A549 (cell line): ENCODE measurements around the gene FUBP1.
A peak's percentile ranks its signal among the peaks of the same experiment; 100 is the strongest.

Experiments
- CBX2 ChIP-seq: fragments of 200-600 bp; sonication (generic); IDR thresholded peaks from 2 replicates; pipeline ENCODE4 v1.6.1; 2016; ENCODE audit warnings: low read depth, mild to moderate bottlenecking, borderline replicate concordance
- CBX8 ChIP-seq: fragments of 200-600 bp; sonication (generic); IDR thresholded peaks from 2 replicates; pipeline ENCODE4 v1.6.1; 2016
- CEBPB ChIP-seq, 2 experiments: fragments of >200 bp in 1 of 2; sonication (Bioruptor Twin) in 1 of 2; formaldehyde crosslinking in 1 of 2; IDR thresholded peaks; 2 replicates each; pipeline ENCODE4 v1.6.1; 2012 to 2016
- EHMT2 ChIP-seq: fragments of 200-600 bp; sonication (generic); IDR thresholded peaks from 2 replicates; pipeline ENCODE4 v1.6.1; 2016; ENCODE audit warnings: antibody characterized with exemption, low read depth, mild to moderate bottlenecking, moderate library complexity
- KDM5A ChIP-seq: fragments of 200-600 bp; sonication (generic); IDR thresholded peaks from 2 replicates; pipeline ENCODE4 v1.6.1; 2016; ENCODE audit warnings: antibody characterized with exemption, mild to moderate bottlenecking
- MAZ ChIP-seq: fragments of 150-350 bp; IDR thresholded peaks from 2 replicates; pipeline ENCODE4 v1.6.1; 2014; ENCODE audit warnings: antibody characterized with exemption, low read depth, low read length, borderline replicate concordance
- NR3C1 ChIP-seq: fragments of >200 bp; sonication (Bioruptor Twin); formaldehyde crosslinking; IDR thresholded peaks from 3 replicates; pipeline ENCODE4 v1.6.1; 2017
- POLR2A ChIP-seq: IDR thresholded peaks from 2 replicates; pipeline ENCODE4 v1.6.1; 2012; ENCODE audit warnings: mild to moderate bottlenecking, low read length
- RAD21 ChIP-seq, 2 experiments: fragments of >200 bp in 1 of 2; sonication (Bioruptor Twin) in 1 of 2; formaldehyde crosslinking in 1 of 2; IDR thresholded peaks in 1 of 2; conservative IDR thresholded peaks in 1 of 2; 2 replicates in 1 of 2; 3 replicates in 1 of 2; pipeline ENCODE4 v1.6.1; 2012 to 2018; ENCODE audit warnings: inconsistent platforms in 1 of 2
- RCOR1 ChIP-seq: fragments of 150-350 bp; IDR thresholded peaks from 2 replicates; pipeline ENCODE4 v1.6.1; 2014; ENCODE audit warnings: antibody characterized with exemption, low read length, low read depth
- ZC3H11A ChIP-seq: fragments of 450-650 bp; IDR thresholded peaks from 2 replicates; pipeline ENCODE4 v1.6.1; 2014; ENCODE audit warnings: antibody characterized with exemption, mild to moderate bottlenecking
- TF ChIP-seq, protein P1 (sequence below): fragments of >200 bp; sonication (Bioruptor Twin); formaldehyde crosslinking; IDR thresholded peaks from 3 replicates; pipeline ENCODE4 v1.5.1; 2016
- TF ChIP-seq, protein P2 (sequence below): IDR thresholded peaks from 2 replicates; pipeline ENCODE4 v1.6.1; 2012
- TF ChIP-seq, protein P3 (sequence below): fragments of 450-650 bp; IDR thresholded peaks from 2 replicates; pipeline ENCODE4 v1.6.1; 2014; ENCODE audit warnings: antibody characterized with exemption

DNA sequence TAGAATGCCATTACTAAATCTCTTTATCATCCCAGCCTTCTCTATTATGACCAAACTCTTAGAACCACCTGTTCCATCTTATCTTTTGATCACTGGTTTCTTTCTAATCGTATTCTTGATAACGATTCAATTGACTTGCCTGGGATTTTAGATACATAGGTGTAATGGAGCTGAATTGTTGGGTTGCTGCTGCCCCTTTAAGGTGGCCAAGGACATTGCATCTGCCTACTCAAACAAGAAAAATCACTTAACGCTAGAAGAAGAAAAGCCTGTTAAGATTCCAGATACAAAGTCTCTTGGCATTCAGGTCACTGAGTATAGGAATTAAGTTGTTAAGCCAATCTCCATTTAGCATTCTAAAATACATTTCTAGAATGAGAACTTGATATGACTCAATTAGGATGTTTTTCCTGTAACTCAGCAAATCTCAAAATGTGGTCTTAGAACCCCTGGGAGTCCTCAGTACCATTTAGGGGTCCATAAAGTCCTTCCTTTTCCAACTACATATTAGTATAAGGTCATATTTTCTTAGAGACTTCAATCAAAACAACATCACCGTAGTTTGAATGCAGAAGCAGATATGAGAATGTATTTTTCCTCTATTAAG is 78.1 kb downstream of the FUBP1 start:
- TF ChIP-seq, protein P1, sequence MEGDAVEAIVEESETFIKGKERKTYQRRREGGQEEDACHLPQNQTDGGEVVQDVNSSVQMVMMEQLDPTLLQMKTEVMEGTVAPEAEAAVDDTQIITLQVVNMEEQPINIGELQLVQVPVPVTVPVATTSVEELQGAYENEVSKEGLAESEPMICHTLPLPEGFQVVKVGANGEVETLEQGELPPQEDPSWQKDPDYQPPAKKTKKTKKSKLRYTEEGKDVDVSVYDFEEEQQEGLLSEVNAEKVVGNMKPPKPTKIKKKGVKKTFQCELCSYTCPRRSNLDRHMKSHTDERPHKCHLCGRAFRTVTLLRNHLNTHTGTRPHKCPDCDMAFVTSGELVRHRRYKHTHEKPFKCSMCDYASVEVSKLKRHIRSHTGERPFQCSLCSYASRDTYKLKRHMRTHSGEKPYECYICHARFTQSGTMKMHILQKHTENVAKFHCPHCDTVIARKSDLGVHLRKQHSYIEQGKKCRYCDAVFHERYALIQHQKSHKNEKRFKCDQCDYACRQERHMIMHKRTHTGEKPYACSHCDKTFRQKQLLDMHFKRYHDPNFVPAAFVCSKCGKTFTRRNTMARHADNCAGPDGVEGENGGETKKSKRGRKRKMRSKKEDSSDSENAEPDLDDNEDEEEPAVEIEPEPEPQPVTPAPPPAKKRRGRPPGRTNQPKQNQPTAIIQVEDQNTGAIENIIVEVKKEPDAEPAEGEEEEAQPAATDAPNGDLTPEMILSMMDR, result peak; percentile 62
- TF ChIP-seq RCOR1, result no peak
- no peak for TF ChIP-seq ZC3H11A
- TF ChIP-seq, protein P2, sequence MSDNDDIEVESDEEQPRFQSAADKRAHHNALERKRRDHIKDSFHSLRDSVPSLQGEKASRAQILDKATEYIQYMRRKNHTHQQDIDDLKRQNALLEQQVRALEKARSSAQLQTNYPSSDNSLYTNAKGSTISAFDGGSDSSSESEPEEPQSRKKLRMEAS, result no peak
- no peak for TF ChIP-seq POLR2A
- no peak for TF ChIP-seq MAZ
- TF ChIP-seq, protein P3, sequence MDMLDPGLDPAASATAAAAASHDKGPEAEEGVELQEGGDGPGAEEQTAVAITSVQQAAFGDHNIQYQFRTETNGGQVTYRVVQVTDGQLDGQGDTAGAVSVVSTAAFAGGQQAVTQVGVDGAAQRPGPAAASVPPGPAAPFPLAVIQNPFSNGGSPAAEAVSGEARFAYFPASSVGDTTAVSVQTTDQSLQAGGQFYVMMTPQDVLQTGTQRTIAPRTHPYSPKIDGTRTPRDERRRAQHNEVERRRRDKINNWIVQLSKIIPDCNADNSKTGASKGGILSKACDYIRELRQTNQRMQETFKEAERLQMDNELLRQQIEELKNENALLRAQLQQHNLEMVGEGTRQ, result no peak
- TF ChIP-seq KDM5A, result no peak
- no peak for TF ChIP-seq EHMT2
- no peak for TF ChIP-seq CBX2
- no peak for TF ChIP-seq CBX8
- TF ChIP-seq RAD21 (conservative IDR thresholded peaks at IDR 0.05 in 1 of 2, IDR thresholded peaks at IDR 0.05 in 1 of 2), result peak; percentile 73 to 82
- no peak for TF ChIP-seq NR3C1
- no peak for TF ChIP-seq CEBPB (IDR thresholded peaks at IDR 0.05)
